GM12878 (cell line): Measurements from ENCODE around the gene SBF1. TPM values are rescaled to one million over a fixed set of nuclear protein-coding genes. Genes with fewer than 3 reads are reported as not detected.

Source experiments
- ATAC-seq: fragments of 200-7000 bp; cut with Tn5 transposase; 3 replicates; pipeline ENCODE4 v1.9.1; 2020; ENCODE audit warnings: mild to moderate bottlenecking, moderate library complexity
- BruUV-seq: library from RNA; stranded (reverse); fragments of 400-500 nt; replicated peaks from 2 replicates; lab custom pipeline; 2021; lab: Mats Ljungman, UMichigan
- CTCF ChIA-PET: fragments of 300-600 bp; sonication (Branson Sonifier 250); formaldehyde crosslinking; extraction: SDS; loops from one replicate; lab custom pipeline; 2021; ENCODE audit warnings: inconsistent platforms; lab: Yijun Ruan, JAX
- POLR2A ChIA-PET: fragments of 350-600 bp; formaldehyde crosslinking; extraction: SDS; loops from one replicate; lab custom pipeline; 2021; ENCODE audit warnings: inconsistent platforms; lab: Charles Lee
- RAD21 ChIA-PET: fragments of 300-600 bp; sonication (Branson Sonifier 250); formaldehyde crosslinking; loops from one replicate; lab custom pipeline; 2023; ENCODE audit warnings: antibody characterized with exemption; ENCODE audit not compliant: unreplicated experiment; lab: Charles Lee
- SMC1A ChIA-PET: fragments of 300-600 bp; sonication (Branson Sonifier 250); formaldehyde crosslinking; loops from one replicate; lab custom pipeline; 2023; ENCODE audit not compliant: unreplicated experiment, uncharacterized antibody; lab: Charles Lee
- DNase-seq: peaks from one replicate; pipeline ENCODE4 v3.0.0-alpha.2; 2011; ENCODE audit warnings: low read depth, low spot score
- FAIRE-seq: peaks from 3 replicates; lab custom pipeline; 2011; peaks lifted over from hg19 to GRCh38; lab: Jason Lieb, UNC
- H2AFZ ChIP-seq: 2 replicates; pipeline ENCODE4 v1.6.0; 2011; ENCODE audit warnings: low read depth, low read length, control low read depth; ENCODE audit not compliant: control insufficient read depth
- H3K27ac ChIP-seq: 2 replicates; pipeline ENCODE4 v1.5.1; 2011; ENCODE audit warnings: control low read depth; ENCODE audit not compliant: control insufficient read depth, insufficient read depth
- H3K27me3 ChIP-seq, 2 experiments: replicated peaks in 1 of 2; 2 replicates each; pipeline versions ENCODE4 v1.6.0 to v1.6.1; 2011; ENCODE audit warnings: low read length in 1 of 2; ENCODE audit not compliant: control insufficient read depth in 2 of 2, insufficient read depth in 2 of 2
- H3K36me3 ChIP-seq, 2 experiments: 2 replicates each; pipeline ENCODE4 v1.5.1; 2011; ENCODE audit warnings: low read length in 1 of 2; ENCODE audit not compliant: control insufficient read depth in 2 of 2, insufficient read depth in 2 of 2
- H3K4me1 ChIP-seq: 2 replicates; pipeline ENCODE4 v1.6.1; 2011; ENCODE audit warnings: mild to moderate bottlenecking, low read length, moderate library complexity, mixed read lengths; ENCODE audit not compliant: control insufficient read depth, insufficient read depth
- H3K4me2 ChIP-seq: 2 replicates; pipeline ENCODE4 v1.6.0; 2011; ENCODE audit warnings: control low read depth; ENCODE audit not compliant: control insufficient read depth, insufficient read depth
- H3K4me3 ChIP-seq: fragments of 200-600 bp; sonication (generic); 2 replicates; pipeline ENCODE4 v1.5.1; 2016
- H3K79me2 ChIP-seq: 2 replicates; pipeline ENCODE4 v1.6.0; 2011; ENCODE audit warnings: low read length; ENCODE audit not compliant: control insufficient read depth, insufficient read depth
- H3K9ac ChIP-seq: 2 replicates; pipeline ENCODE4 v1.8.0; 2011; ENCODE audit warnings: low read length, control low read depth, mixed read lengths; ENCODE audit not compliant: control insufficient read depth, insufficient read depth
- H3K9me3 ChIP-seq: replicated peaks from 3 replicates; pipeline ENCODE4 v1.5.1; 2011; ENCODE audit warnings: mild to moderate bottlenecking, low read length; ENCODE audit not compliant: control insufficient read depth, insufficient read depth
- H4K20me1 ChIP-seq: 2 replicates; pipeline ENCODE4 v1.6.0; 2011; ENCODE audit not compliant: control insufficient read depth, insufficient read depth
- CHD4 ChIP-seq: fragments of 200-600 bp; sonication (generic); IDR thresholded peaks from 2 replicates; pipeline ENCODE4 v1.6.1; 2016; ENCODE audit warnings: mild to moderate bottlenecking
- JUND ChIP-seq: IDR thresholded peaks from 2 replicates; pipeline ENCODE4 v1.6.1; 2012; ENCODE audit warnings: low read depth, mild to moderate bottlenecking, low read length, improper control_type of control experiment, moderate library complexity
- NRF1 ChIP-seq: conservative IDR thresholded peaks from 2 replicates; pipeline ENCODE4 v1.6.1; 2011; ENCODE audit warnings: mild to moderate bottlenecking, low read depth, low read length, improper control_type of control experiment
- RAD21 ChIP-seq: IDR thresholded peaks from 2 replicates; pipeline ENCODE4 v1.6.1; 2011; ENCODE audit warnings: mild to moderate bottlenecking, low read depth, low read length, moderate library complexity; ENCODE audit not compliant: insufficient read depth
- RAD51 ChIP-seq: fragments of 450-650 bp; IDR thresholded peaks from 2 replicates; pipeline ENCODE4 v1.6.1; 2016; ENCODE audit warnings: moderate library complexity, mild to moderate bottlenecking, inconsistent platforms
- RB1 ChIP-seq: fragments of 450-650 bp; formaldehyde crosslinking; IDR thresholded peaks from 2 replicates; pipeline ENCODE4 v1.6.1; 2017; ENCODE audit warnings: mild to moderate bottlenecking, borderline replicate concordance
- TARDBP ChIP-seq: IDR thresholded peaks from 2 replicates; pipeline ENCODE4 v1.6.1; 2016; ENCODE audit warnings: borderline replicate concordance
- WGBS: methylation state at CpG from one replicate; pipeline ENCODE4 v1.1.6; 2016; ENCODE audit warnings: low lambda C conversion rate; ENCODE audit not compliant: insufficient replicate concordance, insufficient coverage; ENCODE audit errors: missing lambda C conversion rate; 5-methylcytosine and 5-hydroxymethylcytosine counted together
- in situ Hi-C: fragments of 300-500 bp; cut with MboI; formaldehyde crosslinking; loops from 9 replicates; pipeline ENCODE4 v1.14.3; 2018; ENCODE audit warnings: mixed read lengths
- intact Hi-C: fragments of 100-400 bp; cut with micrococcal nuclease; formaldehyde crosslinking; loops from one replicate; pipeline ENCODE4 v1.14.2; 2022; ENCODE audit not compliant: unreplicated experiment
- polyA plus RNA-seq, 11 experiments: library from polyadenylated mRNA; depleted of rRNA in 4 of 11; unstranded in 6 of 11; stranded (reverse) in 5 of 11; fragments of >200 nt; fragmentation: Nextera tagmentation in 4 of 11; fragmentation: Illumina TruSeq in 1 of 11; extraction: Ambion mirVana in 4 of 11; extraction: Trizol in 1 of 11; gene quantifications; 1 replicate in 1 of 11; 2 replicates in 10 of 11; pipeline versions ENCODE4 v1.2.1 to v1.2.3, GENCODE V29; 2011 to 2016; ENCODE audit warnings: inconsistent platforms in 2 of 11, missing spikeins in 2 of 11, low read depth in 1 of 11
- total RNA-seq, 4 experiments: library from RNA; depleted of rRNA in 3 of 4; stranded (reverse); fragments of >200 nt in 3 of 4; fragmentation: Illumina TruSeq in 1 of 4; extraction: Trizol in 1 of 4; gene quantifications; 2 replicates each; pipeline versions ENCODE4 v1.2.1 to v1.2.3, GENCODE V29; 2013 to 2021
- TF ChIP-seq, protein P1 (sequence below): fragments of 450-650 bp; conservative IDR thresholded peaks from 2 replicates; pipeline ENCODE4 v1.6.1; 2017; ENCODE audit warnings: mild to moderate bottlenecking, moderate library complexity
- TF ChIP-seq, protein P2 (sequence below): fragments of 450-650 bp; IDR thresholded peaks from 2 replicates; pipeline ENCODE4 v1.6.1; 2018; ENCODE audit warnings: mild to moderate bottlenecking, low read depth, moderate library complexity; ENCODE audit not compliant: partially characterized antibody
- TF ChIP-seq, protein P3 (sequence below): fragments of 150-350 bp; IDR thresholded peaks from 2 replicates; pipeline ENCODE4 v1.6.1; 2016; ENCODE audit warnings: low read depth, low read length
- TF ChIP-seq, protein P4 (sequence below): IDR thresholded peaks from 2 replicates; pipeline ENCODE4 v1.6.1; 2011; ENCODE audit warnings: borderline replicate concordance, low read depth, mild to moderate bottlenecking, moderate library complexity, low read length; ENCODE audit not compliant: insufficient read depth, poor library complexity, severe bottlenecking

The SBF1 gene
- total and polyA plus RNA-seq, 10 of the 15 experiments (the other 5 are each of a cell fraction or from before 2014, with no cell fraction given): 0.23 to 95.0 (median 17.8) TPM

DNA sequence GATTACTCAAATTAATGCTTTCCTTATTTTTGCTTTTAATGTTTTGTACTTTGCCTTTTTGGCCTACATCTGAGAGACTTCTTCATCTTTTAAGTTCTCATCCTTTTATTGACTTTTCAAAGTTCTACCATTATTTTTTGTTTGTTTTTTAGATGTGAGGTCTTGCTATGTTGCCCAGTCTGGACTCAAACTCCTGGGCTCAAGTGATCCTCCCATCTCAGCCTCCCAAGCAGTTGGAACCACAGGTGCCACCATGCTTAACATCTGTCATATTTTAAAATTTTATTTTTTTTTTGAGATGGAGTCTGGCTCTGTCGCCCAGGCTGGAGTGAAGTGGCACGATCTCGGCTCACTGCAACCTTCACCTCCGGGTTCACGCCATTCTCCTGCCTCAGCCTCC lies 73.9 kb downstream of the SBF1 start (continued):
- TF ChIP-seq TARDBP: no peak
- no peak for TF ChIP-seq JUND
- TF ChIP-seq, protein P1, sequence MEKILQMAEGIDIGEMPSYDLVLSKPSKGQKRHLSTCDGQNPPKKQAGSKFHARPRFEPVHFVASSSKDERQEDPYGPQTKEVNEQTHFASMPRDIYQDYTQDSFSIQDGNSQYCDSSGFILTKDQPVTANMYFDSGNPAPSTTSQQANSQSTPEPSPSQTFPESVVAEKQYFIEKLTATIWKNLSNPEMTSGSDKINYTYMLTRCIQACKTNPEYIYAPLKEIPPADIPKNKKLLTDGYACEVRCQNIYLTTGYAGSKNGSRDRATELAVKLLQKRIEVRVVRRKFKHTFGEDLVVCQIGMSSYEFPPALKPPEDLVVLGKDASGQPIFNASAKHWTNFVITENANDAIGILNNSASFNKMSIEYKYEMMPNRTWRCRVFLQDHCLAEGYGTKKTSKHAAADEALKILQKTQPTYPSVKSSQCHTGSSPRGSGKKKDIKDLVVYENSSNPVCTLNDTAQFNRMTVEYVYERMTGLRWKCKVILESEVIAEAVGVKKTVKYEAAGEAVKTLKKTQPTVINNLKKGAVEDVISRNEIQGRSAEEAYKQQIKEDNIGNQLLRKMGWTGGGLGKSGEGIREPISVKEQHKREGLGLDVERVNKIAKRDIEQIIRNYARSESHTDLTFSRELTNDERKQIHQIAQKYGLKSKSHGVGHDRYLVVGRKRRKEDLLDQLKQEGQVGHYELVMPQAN: no peak

DNA sequence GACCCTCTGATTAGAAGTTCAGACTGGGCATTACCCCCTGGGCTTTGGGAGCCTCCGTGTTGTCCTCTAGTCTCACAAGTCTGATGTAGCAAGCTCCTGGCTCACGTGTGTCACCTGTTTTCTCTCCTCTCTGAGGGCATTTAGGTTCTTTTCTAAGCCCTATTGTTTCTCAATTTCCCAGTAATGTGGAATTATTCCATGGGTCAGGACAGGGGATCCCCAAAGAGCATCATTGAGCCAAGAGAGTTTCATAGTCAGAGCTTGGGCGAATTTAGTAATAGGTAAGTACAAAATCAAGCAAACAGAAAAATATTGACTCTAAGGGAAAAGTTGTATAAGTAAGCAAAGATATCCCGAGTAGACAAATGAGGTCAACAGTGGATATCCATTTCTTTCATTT lies 74.4 kb downstream of the SBF1 start:
- FAIRE-seq (no peak), ATAC-seq (no peak), DNase-seq (no peak)
- RAD21 ChIA-PET: interaction anchor here (1.1 to 1.2 kb wide), 2 partner anchors 97 to 107 kb away, joined by 3 to 4 read pairs; partner anchors contain the start of genes LMF2 and NCAPH2
- Histone ChIP-seq H3K4me2 (no peak overlapping the region), H3K27me3 (no peaks in the 10 kb centered on the region), H3K4me1 (peaks cover 12% of the 10 kb centered on the region), H3K27ac (no peak overlapping the region), H4K20me1 (no peaks in the 10 kb centered on the region), H3K4me3 (no peak overlapping the region), H3K79me2 (no peaks in the 10 kb centered on the region), H3K36me3 (peaks cover 10 to 16% of the 10 kb centered on the region in 2 experiments), H2AFZ (no peak overlapping the region), H3K9me3 (no peaks in the 10 kb centered on the region), H3K9ac (no peak overlapping the region)
- 72% methylated on average over 4 of the region's 4 CpGs for WGBS
- no TSS peak for BruUV-seq
- in situ Hi-C loops: no loop called here
- CTCF ChIA-PET: interaction anchor here (0.7 to 3.1 kb wide), 6 partner anchors 68 to 220 kb away, joined by 3 to 17 read pairs (median 7); partner anchors contain the start of gene CHKB
- SMC1A ChIA-PET: interaction anchor here (1.2 to 1.6 kb wide), 4 partner anchors 70 to 221 kb away, joined by 3 to 7 read pairs (median 4); no protein-coding TSS in a partner anchor
- POLR2A ChIA-PET: interaction anchor here (0.5 to 0.7 kb wide), 2 partner anchors 37 to 193 kb away, joined by 3 to 6 read pairs; no protein-coding TSS in a partner anchor
- intact Hi-C loops: no loop called here
- TF ChIP-seq, protein P2, sequence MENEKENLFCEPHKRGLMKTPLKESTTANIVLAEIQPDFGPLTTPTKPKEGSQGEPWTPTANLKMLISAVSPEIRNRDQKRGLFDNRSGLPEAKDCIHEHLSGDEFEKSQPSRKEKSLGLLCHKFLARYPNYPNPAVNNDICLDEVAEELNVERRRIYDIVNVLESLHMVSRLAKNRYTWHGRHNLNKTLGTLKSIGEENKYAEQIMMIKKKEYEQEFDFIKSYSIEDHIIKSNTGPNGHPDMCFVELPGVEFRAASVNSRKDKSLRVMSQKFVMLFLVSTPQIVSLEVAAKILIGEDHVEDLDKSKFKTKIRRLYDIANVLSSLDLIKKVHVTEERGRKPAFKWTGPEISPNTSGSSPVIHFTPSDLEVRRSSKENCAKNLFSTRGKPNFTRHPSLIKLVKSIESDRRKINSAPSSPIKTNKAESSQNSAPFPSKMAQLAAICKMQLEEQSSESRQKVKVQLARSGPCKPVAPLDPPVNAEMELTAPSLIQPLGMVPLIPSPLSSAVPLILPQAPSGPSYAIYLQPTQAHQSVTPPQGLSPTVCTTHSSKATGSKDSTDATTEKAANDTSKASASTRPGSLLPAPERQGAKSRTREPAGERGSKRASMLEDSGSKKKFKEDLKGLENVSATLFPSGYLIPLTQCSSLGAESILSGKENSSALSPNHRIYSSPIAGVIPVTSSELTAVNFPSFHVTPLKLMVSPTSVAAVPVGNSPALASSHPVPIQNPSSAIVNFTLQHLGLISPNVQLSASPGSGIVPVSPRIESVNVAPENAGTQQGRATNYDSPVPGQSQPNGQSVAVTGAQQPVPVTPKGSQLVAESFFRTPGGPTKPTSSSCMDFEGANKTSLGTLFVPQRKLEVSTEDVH: no peak
- TF ChIP-seq NRF1 (no peak), RB1 (no peak), CHD4 (no peak), RAD51 (no peak), RAD21 (no peak)
- TF ChIP-seq, protein P3, sequence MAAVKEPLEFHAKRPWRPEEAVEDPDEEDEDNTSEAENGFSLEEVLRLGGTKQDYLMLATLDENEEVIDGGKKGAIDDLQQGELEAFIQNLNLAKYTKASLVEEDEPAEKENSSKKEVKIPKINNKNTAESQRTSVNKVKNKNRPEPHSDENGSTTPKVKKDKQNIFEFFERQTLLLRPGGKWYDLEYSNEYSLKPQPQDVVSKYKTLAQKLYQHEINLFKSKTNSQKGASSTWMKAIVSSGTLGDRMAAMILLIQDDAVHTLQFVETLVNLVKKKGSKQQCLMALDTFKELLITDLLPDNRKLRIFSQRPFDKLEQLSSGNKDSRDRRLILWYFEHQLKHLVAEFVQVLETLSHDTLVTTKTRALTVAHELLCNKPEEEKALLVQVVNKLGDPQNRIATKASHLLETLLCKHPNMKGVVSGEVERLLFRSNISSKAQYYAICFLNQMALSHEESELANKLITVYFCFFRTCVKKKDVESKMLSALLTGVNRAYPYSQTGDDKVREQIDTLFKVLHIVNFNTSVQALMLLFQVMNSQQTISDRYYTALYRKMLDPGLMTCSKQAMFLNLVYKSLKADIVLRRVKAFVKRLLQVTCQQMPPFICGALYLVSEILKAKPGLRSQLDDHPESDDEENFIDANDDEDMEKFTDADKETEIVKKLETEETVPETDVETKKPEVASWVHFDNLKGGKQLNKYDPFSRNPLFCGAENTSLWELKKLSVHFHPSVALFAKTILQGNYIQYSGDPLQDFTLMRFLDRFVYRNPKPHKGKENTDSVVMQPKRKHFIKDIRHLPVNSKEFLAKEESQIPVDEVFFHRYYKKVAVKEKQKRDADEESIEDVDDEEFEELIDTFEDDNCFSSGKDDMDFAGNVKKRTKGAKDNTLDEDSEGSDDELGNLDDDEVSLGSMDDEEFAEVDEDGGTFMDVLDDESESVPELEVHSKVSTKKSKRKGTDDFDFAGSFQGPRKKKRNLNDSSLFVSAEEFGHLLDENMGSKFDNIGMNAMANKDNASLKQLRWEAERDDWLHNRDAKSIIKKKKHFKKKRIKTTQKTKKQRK: no peak
- TF ChIP-seq, protein P4, sequence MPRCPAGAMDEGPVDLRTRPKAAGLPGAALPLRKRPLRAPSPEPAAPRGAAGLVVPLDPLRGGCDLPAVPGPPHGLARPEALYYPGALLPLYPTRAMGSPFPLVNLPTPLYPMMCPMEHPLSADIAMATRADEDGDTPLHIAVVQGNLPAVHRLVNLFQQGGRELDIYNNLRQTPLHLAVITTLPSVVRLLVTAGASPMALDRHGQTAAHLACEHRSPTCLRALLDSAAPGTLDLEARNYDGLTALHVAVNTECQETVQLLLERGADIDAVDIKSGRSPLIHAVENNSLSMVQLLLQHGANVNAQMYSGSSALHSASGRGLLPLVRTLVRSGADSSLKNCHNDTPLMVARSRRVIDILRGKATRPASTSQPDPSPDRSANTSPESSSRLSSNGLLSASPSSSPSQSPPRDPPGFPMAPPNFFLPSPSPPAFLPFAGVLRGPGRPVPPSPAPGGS: no peak
